PFSK-1 (cell line): ENCODE measurements around the gene SCAF1.

Experiments
- FOXP2 ChIP-seq: optimal IDR thresholded peaks from 2 replicates; pipeline ENCODE3; 2011; ENCODE audit warnings: borderline replicate concordance, control low read depth, inconsistent platforms; ENCODE audit not compliant: insufficient read depth; ENCODE audit errors: extremely low read length, extremely low read depth
- POLR2AphosphoS5 ChIP-seq: IDR thresholded peaks from 2 replicates; pipeline ENCODE4 v1.6.1; 2012; ENCODE audit warnings: low read depth, mild to moderate bottlenecking, control low read depth, low read length, moderate library complexity
- REST ChIP-seq, 2 experiments: IDR thresholded peaks; 2 replicates each; pipeline versions ENCODE4 v1.6.1 to v1.8.0; 2011 to 2012; ENCODE audit warnings: low read depth in 2 of 2, low read length in 2 of 2, control low read depth in 1 of 2, inconsistent platforms in 1 of 2, mild to moderate bottlenecking in 1 of 2, moderate library complexity in 1 of 2; ENCODE audit not compliant: insufficient read depth in 1 of 2
- SIN3A ChIP-seq: IDR thresholded peaks from 2 replicates; pipeline ENCODE4 v1.6.1; 2012; ENCODE audit warnings: mild to moderate bottlenecking, low read length, moderate library complexity, borderline replicate concordance; ENCODE audit not compliant: insufficient read depth
- TAF1 ChIP-seq: IDR thresholded peaks from 2 replicates; pipeline ENCODE4 v1.6.1; 2012; ENCODE audit warnings: low read length, control low read depth, borderline replicate concordance; ENCODE audit not compliant: insufficient read depth

SCAF1 gene

DNA sequence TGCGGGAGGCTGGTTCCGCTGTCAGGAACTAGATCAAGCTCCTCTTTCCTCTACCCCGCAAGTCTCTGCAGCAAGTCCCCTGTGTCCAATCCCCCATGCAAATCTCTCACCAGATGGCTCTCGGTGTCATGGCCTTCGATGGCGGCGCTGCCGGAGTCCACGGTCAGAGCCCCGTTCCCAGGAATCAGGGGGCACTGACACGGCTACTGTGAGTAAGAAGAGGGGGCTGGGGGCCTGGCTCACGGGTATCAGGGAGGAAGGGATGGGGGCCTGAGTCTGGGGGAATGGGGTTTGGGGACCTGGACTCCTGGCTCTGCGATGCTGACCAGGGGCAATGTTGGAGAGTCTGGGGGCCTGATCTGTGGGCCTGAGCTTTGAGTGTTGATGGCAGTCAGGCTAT, 4.0 kb downstream of the SCAF1 start:
- TF ChIP-seq POLR2AphosphoS5 (no peak), SIN3A (no peak), REST (IDR thresholded peaks at IDR 0.05; ENCODE audit: insufficient read depth in 1 of 2, low read depth in 2 of 2, low read length in 2 of 2) (no peak), TAF1 (no peak), FOXP2 (no peak)

DNA sequence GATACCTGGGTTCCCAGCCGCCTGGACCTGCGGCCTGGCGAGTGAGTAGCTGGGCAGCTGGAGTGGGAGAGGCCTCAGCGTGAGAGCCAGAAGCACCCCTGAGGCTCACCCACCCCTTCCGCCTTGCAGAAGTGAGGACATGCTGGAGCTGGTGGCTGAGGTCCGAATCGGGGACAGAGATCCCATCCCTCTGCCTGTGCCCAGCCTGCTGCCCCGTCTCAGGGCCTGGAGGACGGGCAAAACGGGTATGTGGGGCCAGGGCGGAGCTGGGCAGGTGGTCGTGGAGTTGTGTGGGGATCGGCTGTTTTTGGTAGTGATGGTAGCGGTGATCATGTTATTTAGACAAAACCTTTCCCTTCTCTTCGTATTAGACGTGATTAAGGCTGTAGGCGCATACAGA, 4.6 kb downstream of the SCAF1 start:
- TF ChIP-seq REST (IDR thresholded peaks at IDR 0.05; ENCODE audit: insufficient read depth in 1 of 2, low read depth in 2 of 2, low read length in 2 of 2) (no peak), FOXP2 (no peak), TAF1 (no peak), POLR2AphosphoS5 (no peak), SIN3A (no peak)

DNA sequence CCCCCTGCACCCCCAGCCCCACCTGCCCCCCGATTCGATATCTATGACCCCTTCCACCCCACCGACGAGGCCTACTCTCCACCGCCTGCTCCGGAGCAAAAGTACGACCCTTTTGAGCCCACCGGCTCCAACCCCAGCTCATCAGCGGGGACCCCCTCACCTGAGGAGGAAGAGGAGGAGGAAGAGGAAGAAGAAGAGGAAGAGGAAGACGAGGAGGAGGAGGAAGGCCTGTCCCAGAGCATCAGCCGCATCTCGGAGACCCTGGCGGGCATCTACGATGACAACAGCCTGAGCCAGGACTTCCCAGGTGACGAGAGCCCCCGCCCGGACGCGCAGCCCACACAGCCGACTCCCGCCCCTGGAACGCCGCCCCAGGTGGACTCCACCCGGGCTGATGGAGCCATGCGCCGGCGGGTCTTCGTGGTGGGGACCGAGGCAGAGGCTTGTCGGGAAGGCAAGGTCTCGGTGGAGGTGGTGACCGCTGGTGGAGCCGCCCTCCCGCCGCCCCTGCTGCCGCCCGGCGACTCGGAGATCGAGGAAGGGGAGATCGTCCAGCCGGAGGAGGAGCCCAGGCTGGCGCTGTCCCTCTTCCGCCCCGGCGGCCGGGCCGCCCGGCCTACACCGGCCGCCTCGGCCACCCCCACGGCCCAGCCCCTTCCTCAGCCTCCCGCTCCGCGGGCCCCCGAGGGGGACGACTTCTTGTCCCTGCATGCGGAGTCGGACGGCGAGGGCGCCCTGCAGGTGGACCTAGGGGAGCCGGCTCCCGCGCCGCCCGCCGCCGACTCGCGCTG, 9.2 kb downstream of the SCAF1 start:
- TF ChIP-seq FOXP2 (no peak), REST (IDR thresholded peaks at IDR 0.05; ENCODE audit: insufficient read depth in 1 of 2, low read depth in 2 of 2, low read length in 2 of 2) (no peak), POLR2AphosphoS5 (no peak), SIN3A (no peak), TAF1 (no peak)

GRCh38 chr19:49651820-49652550, 10.0 kb downstream of the SCAF1 start:
- TF ChIP-seq SIN3A (no peak), POLR2AphosphoS5 (no peak), REST (IDR thresholded peaks at IDR 0.05; ENCODE audit: insufficient read depth in 1 of 2, low read depth in 2 of 2, low read length in 2 of 2) (no peak), TAF1 (no peak), FOXP2 (no peak)
